ENCODE measurements around the gene SEC23B.

- no peak for TF ChIP-seq POLR2AphosphoS5 (IDR thresholded peaks at IDR 0.05; ENCODE audit: low read depth, low read length)
- TF ChIP-seq EZH2phosphoT487 (IDR thresholded peaks at IDR 0.05; ENCODE audit: borderline replicate concordance, low read depth): no peak
Observed at GRCh38 chr20:18578581-18578980, 70.8 kb downstream of the SEC23B start.

Data from SK-N-SH (cell line).